Esophagus squamous epithelium (tissue), 5 donors: ENCODE results near the gene IRF3. TPM values are rescaled to one million over a fixed set of nuclear protein-coding genes. Genes with fewer than 3 reads are reported as not detected.
A peak's percentile ranks its signal among the peaks of the same experiment; 100 is the strongest.
"Not testable (repeated sequence)": the region's sequence is repeated elsewhere in the genome, so short reads cannot be mapped to it uniquely, and the experiment has no call there.

Experiments used
- DNase-seq: peaks from one replicate; lab custom pipeline; 2025; lab: John Stamatoyannopoulos, UW
- H3K27ac ChIP-seq, 4 donors: fragments of 200-600 bp; sonication (generic); one replicate each; pipeline ENCODE4 v1.5.1; 2016 to 2019; ENCODE audit warnings: mild to moderate bottlenecking in 1 of 4
- H3K27me3 ChIP-seq, 4 donors: fragments of 200-600 bp; sonication (generic); 1 replicate in 3 of 4; 2 replicates in 1 of 4; pipeline versions ENCODE4 v1.5.1 to v1.6.0; 2017 to 2021; ENCODE audit warnings: antibody characterized with exemption in 1 of 4
- H3K36me3 ChIP-seq, 3 donors: fragments of 200-600 bp; sonication (generic); one replicate each; pipeline ENCODE4 v1.5.1; 2016 to 2019
- H3K4me1 ChIP-seq, 3 donors: fragments of 200-600 bp; sonication (generic); one replicate each; pipeline ENCODE4 v1.5.1; 2017 to 2019
- H3K4me3 ChIP-seq, 4 donors: fragments of 200-600 bp; sonication (generic); 1 replicate in 3 of 4; 2 replicates in 1 of 4; pipeline ENCODE4 v1.5.1; 2016 to 2019; ENCODE audit warnings: mild to moderate bottlenecking in 2 of 4, moderate library complexity in 1 of 4
- H3K9me3 ChIP-seq, 3 donors: fragments of 200-600 bp; sonication (generic); one replicate each; pipeline ENCODE4 v1.5.1; 2016 to 2019
- POLR2A ChIP-seq, 4 donors: fragments of 450-650 bp; IDR thresholded peaks; one replicate each; pipeline ENCODE4 v1.6.1; 2017; ENCODE audit warnings: antibody characterized with exemption in 4 of 4, mild to moderate bottlenecking in 4 of 4, moderate library complexity in 3 of 4
- WGBS, 2 donors: methylation state at CpG; one replicate each; pipeline ENCODE4 v1.1.5; 2018; 5-methylcytosine and 5-hydroxymethylcytosine counted together
- intact Hi-C: fragments of 100-400 bp; cut with DNase I; formaldehyde crosslinking; loops from one replicate; pipeline ENCODE4 v1.15.0; 2022
- total RNA-seq, 4 donors: library from RNA; depleted of rRNA; stranded (reverse); fragments of >200 nt; gene quantifications; one replicate each; pipeline ENCODE4 v1.1.0, GENCODE V29; 2016
- TF ChIP-seq, protein P1 (sequence below), 6 experiments: fragments of 450-650 bp in 4 of 6; fragments of 200-600 bp in 2 of 6; sonication (generic) in 2 of 6; IDR thresholded peaks; one replicate each; pipeline ENCODE4 v1.5.1; 2016 to 2019; ENCODE audit warnings: antibody characterized with exemption in 6 of 6, mild to moderate bottlenecking in 4 of 6, moderate library complexity in 4 of 6
- donor health status: DM: yes; HTN: yes; CAD: no.

The IRF3 gene
- total RNA-seq, 4 donors from 2014 or later, result 33.5 to 69.1 (median 49.4) TPM

DNA sequence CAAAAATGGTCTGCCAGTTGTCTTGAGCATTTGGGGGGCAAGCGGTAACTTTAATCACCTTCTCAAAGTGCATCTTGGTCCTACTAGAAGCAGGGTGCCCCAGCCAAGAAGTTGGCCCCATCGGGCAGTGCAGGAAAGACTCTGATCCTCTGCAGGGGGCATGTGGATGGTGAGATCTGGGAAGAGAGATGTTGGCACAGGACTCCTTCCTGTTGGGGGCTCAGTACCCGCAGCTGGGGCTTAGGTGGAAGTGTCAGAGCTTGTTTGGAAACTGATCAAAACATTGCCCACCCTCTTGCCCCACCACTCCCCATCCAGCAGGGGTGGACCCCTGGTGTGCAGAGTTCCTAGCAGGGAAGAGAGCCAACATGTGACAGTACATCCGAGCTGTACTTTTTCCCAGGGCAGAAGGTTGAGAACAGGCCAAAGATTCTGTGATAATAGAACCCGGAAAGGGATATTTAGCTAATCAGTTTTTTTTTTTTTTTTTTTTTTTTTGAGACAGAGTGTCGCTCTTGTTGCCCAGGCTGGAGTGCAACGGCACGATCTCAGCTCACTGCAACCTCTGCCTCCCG, 34.6 kb downstream of the IRF3 start:
- TF ChIP-seq POLR2A (IDR thresholded peaks at IDR 0.05), result no peak
- TF ChIP-seq, protein P1, sequence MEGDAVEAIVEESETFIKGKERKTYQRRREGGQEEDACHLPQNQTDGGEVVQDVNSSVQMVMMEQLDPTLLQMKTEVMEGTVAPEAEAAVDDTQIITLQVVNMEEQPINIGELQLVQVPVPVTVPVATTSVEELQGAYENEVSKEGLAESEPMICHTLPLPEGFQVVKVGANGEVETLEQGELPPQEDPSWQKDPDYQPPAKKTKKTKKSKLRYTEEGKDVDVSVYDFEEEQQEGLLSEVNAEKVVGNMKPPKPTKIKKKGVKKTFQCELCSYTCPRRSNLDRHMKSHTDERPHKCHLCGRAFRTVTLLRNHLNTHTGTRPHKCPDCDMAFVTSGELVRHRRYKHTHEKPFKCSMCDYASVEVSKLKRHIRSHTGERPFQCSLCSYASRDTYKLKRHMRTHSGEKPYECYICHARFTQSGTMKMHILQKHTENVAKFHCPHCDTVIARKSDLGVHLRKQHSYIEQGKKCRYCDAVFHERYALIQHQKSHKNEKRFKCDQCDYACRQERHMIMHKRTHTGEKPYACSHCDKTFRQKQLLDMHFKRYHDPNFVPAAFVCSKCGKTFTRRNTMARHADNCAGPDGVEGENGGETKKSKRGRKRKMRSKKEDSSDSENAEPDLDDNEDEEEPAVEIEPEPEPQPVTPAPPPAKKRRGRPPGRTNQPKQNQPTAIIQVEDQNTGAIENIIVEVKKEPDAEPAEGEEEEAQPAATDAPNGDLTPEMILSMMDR (IDR thresholded peaks at IDR 0.05), result no peak

DNA sequence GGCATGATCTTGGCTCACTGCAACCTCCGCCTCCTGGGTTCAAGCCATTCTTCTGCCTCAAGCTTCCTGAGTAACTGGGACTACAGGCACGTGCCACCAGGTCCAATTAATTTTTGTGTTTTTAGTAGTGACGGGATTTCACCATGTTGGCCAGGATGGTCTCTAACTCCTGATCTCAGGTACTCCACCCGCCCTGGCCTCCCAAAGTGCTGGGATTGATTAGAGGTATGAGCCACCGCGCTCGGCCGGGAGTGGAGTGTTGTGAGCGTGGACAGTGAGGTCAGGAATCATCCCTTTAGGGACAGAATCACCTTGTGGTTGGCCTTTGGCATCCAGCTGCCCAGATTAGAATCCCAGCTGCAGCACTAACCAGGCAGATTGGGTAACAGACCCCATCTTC, 36.0 kb downstream of the IRF3 start:
- Histone ChIP-seq H3K27ac (no peak overlapping the region), H3K27me3 (no peaks in the 10 kb centered on the region), H3K9me3 (no peaks in the 10 kb centered on the region), H3K4me1 (peaks cover 5 to 23% (median 7%) of the 10 kb centered on the region in 3 donors), H3K36me3 (peaks cover 0 to 38% (median 13%) of the 10 kb centered on the region in 3 donors), H3K4me3 (no peak overlapping the region)
- intact Hi-C loops, result no loop called here
- DNase-seq, result no peak
- TF ChIP-seq POLR2A (IDR thresholded peaks at IDR 0.05), result no peak
- TF ChIP-seq, protein P1 (IDR thresholded peaks at IDR 0.05), result no peak
- 80 to 94% methylated on average over 4 to 9 of the region's 9 CpGs for WGBS, 2 donors

More for the DNA sequence above, 34.6 kb downstream of the IRF3 start:
- Histone ChIP-seq H3K27ac (peak overlapping the region in 3 of 4 donors; percentile 30 to 44 (median 30)), H3K27me3 (no peaks in the 10 kb centered on the region), H3K4me1 (peaks cover 9 to 35% (median 15%) of the 10 kb centered on the region in 3 donors), H3K9me3 (no peaks in the 10 kb centered on the region), H3K36me3 (peaks cover 0 to 23% (median 0%) of the 10 kb centered on the region in 3 donors), H3K4me3 (no peak overlapping the region)
- intact Hi-C loops, result no loop called here
- WGBS, 2 donors, result 25 to 32% methylated on average over 8 to 9 of the region's 9 CpGs
- DNase-seq, result no peak

DNA sequence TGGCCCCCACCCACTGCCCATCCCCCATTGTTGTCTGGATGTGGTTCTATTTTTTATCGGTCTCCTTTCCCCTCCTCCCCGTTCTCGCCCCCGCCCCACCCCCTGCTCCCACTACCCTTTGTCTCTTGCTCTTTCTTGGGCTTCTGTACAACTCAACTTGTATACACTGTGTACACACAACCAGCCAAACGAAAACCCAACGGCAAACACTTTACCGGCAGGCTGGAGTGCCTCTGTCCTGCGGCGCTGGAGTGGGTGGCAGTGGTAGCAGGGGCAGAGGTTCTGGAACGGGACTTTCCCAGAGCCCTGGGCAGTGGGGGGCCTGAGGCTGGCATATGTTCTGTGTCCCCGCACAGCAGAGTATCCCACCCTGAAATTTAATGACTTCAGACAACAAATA, 39.4 kb downstream of the IRF3 start:
- peaks cover 5 to 13% (median 6%) of the 10 kb centered on the region in 3 donors for H3K4me1 ChIP-seq
- 72 to 83% methylated on average over 4 of the region's 11 CpGs for WGBS, 2 donors
- peaks cover 8 to 63% (median 21%) of the 10 kb centered on the region in 3 donors for H3K36me3 ChIP-seq
- no peak for TF ChIP-seq POLR2A (IDR thresholded peaks at IDR 0.05)
- TF ChIP-seq, protein P1 (IDR thresholded peaks at IDR 0.05), result no peak
- H3K4me3 ChIP-seq, result no peak overlapping the region
- no peaks in the 10 kb centered on the region for H3K9me3 ChIP-seq
- no peak for DNase-seq
- no peak overlapping the region for H3K27ac ChIP-seq
- no peaks in the 10 kb centered on the region for H3K27me3 ChIP-seq
- intact Hi-C loops, result no loop called here

DNA sequence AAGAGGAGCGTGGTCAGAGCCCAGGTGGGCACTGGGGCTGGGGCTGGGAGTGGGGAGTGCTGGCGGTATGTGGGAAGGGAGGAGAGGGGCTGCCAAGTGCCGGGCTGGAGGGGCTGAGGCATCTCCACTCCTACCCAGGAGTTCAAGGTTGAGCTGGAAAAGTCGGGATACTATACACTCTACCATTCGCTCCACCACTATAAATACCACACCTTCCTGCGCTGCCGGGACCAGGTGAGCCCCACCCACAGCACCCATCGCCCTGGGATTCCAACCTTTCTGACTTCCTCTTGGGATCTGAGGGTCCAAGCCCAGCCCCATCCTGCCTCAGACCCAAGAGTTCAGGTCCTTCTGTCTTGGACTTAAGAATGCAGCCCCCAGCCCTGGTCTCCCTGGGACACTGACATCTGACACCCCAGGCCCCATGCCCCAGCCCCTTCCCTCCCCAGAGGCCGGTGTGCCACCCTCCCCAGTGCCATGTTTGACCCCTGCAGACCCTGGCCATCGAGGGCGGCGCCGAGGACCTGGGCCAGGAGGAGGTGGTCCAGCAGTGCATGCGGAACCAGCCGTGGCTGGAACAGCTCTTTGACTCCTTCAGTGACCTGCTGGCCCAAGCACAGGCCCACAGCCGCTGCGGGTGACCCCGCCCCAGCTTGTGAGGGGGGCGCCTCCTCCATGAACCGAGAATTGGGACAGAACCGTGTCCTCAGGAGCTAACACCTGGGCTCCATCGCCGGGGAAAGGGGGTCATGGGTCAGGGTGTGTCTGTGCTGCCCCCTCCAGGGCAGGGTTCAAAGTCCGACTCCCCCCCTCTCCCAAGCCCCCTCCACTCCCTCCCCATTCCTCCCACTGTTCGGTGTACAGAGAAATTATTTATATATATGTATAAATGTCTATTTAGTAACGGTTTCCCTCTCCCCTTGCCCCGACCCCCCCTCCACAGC, 40.4 kb downstream of the IRF3 start:
- Histone ChIP-seq H3K9me3 (no peaks in the 10 kb centered on the region), H3K27ac (no peak overlapping the region), H3K36me3 (peaks cover 13 to 72% (median 25%) of the 10 kb centered on the region in 3 donors), H3K27me3 (no peaks in the 10 kb centered on the region), H3K4me1 (peaks cover 0 to 3% (median 0%) of the 10 kb centered on the region in 3 donors), H3K4me3 (no peak overlapping the region)
- intact Hi-C loops, result no loop called here
- WGBS, 2 donors, result 74 to 84% methylated on average over 9 to 14 of the region's 27 CpGs
- no peak for DNase-seq
- TF ChIP-seq POLR2A (IDR thresholded peaks at IDR 0.05), result no peak
- TF ChIP-seq, protein P1 (IDR thresholded peaks at IDR 0.05), result no peak

DNA sequence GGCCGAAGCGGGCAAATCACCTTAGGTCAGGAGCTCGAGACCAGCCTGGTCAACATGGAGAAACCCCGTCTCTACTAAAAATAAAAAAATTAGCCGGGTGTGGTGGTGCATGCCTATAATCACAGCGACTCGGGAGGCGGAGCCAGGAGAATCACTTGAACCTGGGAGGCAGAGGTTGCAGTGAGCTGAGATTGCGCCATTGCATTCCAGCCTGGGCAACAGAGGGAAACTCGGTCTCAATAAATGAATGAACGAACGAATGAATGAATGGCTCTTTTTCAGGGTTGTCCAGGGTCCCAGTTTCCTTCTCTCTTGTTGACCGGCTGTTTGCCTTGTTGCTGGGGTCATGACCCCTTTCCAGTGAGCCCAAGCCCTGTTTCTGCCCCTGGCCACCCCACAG, 47.8 kb downstream of the IRF3 start:
- Histone ChIP-seq H3K36me3 (peaks cover 38 to 98% (median 45%) of the 10 kb centered on the region in 3 donors), H3K4me1 (peaks cover 0 to 19% (median 8%) of the 10 kb centered on the region in 3 donors)
- H3K9me3 ChIP-seq, H3K27me3 ChIP-seq, H3K4me3 ChIP-seq, intact Hi-C loops, H3K27ac ChIP-seq, DNase-seq: not testable (repeated sequence)
- WGBS, 2 donors, result 91% methylated on average over 13 of the region's 13 CpGs
